Body of pancreas (tissue), 4 donors: ENCODE results near the gene CHD8. TPM values are rescaled to one million over a fixed set of nuclear protein-coding genes. Genes with fewer than 3 reads are reported as not detected.

Experiments used
- ATAC-seq: fragments of 150-250 bp; one replicate; pipeline ENCODE4 v1.9.1; 2016
- DNase-seq, 4 donors: peaks; one replicate each; pipeline ENCODE4 v3.0.0-alpha.2; 2019
- H3K27ac ChIP-seq, 4 donors: fragments of 200-600 bp; sonication (generic); 1 replicate in 3 of 4; 2 replicates in 1 of 4; pipeline versions ENCODE4 v1.5.1 to v1.6.1; 2016 to 2019; ENCODE audit warnings: mild to moderate bottlenecking in 1 of 4, mixed read lengths in 1 of 4, moderate library complexity in 1 of 4
- H3K27me3 ChIP-seq, 2 donors: fragments of 200-600 bp; sonication (generic); one replicate each; pipeline ENCODE4 v1.6.0; 2016; ENCODE audit warnings: mild to moderate bottlenecking in 1 of 2
- H3K36me3 ChIP-seq, 2 donors: fragments of 200-600 bp; sonication (generic); replicated peaks in 1 of 2; 2 replicates each; pipeline ENCODE4 v1.5.1; 2016; ENCODE audit warnings: low read depth in 2 of 2; ENCODE audit not compliant: insufficient read depth in 1 of 2
- H3K4me1 ChIP-seq: fragments of 200-600 bp; sonication (generic); one replicate; pipeline ENCODE4 v1.6.0; 2016
- H3K4me3 ChIP-seq, 2 donors: fragments of 200-600 bp; sonication (generic); 1 replicate in 1 of 2; 2 replicates in 1 of 2; pipeline ENCODE4 v1.5.1; 2016 to 2019
- H3K9me3 ChIP-seq, 3 donors: fragments of 200-600 bp; sonication (generic); 1 replicate in 2 of 3; 2 replicates in 1 of 3; pipeline ENCODE4 v1.5.1; 2016
- POLR2A ChIP-seq, 3 donors: fragments of 450-650 bp; IDR thresholded peaks; one replicate each; pipeline ENCODE4 v1.6.1; 2016; ENCODE audit warnings: antibody characterized with exemption in 3 of 3, mild to moderate bottlenecking in 2 of 3
- WGBS, 2 donors: methylation state at CpG; one replicate each; pipeline ENCODE4 v1.1.5; 2017; 5-methylcytosine and 5-hydroxymethylcytosine counted together
- intact Hi-C: fragments of 100-400 bp; cut with DNase I; formaldehyde crosslinking; loops from one replicate; pipeline ENCODE4 v1.15.1; 2023
- total RNA-seq, 2 donors: library from RNA; depleted of rRNA; stranded (reverse); fragments of >200 nt; gene quantifications; one replicate each; pipeline ENCODE4 v1.1.0, GENCODE V29; 2016
- TF ChIP-seq, protein P1 (sequence below), 7 experiments: fragments of 450-650 bp in 4 of 7; fragments of 200-600 bp in 3 of 7; sonication (generic) in 3 of 7; IDR thresholded peaks; one replicate each; pipeline ENCODE4 v1.5.1; 2016 to 2019; ENCODE audit warnings: antibody characterized with exemption in 7 of 7

CHD8 gene
- total RNA-seq, 2 donors from 2014 or later = 33.2 to 72.2 TPM

GRCh38 chr14:21437063-21437901 is 18.6 kb downstream of the CHD8 start:
- TF ChIP-seq, protein P1, sequence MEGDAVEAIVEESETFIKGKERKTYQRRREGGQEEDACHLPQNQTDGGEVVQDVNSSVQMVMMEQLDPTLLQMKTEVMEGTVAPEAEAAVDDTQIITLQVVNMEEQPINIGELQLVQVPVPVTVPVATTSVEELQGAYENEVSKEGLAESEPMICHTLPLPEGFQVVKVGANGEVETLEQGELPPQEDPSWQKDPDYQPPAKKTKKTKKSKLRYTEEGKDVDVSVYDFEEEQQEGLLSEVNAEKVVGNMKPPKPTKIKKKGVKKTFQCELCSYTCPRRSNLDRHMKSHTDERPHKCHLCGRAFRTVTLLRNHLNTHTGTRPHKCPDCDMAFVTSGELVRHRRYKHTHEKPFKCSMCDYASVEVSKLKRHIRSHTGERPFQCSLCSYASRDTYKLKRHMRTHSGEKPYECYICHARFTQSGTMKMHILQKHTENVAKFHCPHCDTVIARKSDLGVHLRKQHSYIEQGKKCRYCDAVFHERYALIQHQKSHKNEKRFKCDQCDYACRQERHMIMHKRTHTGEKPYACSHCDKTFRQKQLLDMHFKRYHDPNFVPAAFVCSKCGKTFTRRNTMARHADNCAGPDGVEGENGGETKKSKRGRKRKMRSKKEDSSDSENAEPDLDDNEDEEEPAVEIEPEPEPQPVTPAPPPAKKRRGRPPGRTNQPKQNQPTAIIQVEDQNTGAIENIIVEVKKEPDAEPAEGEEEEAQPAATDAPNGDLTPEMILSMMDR (IDR thresholded peaks at IDR 0.05) = peak in 1 of 7 experiments; percentile 5
- TF ChIP-seq POLR2A (IDR thresholded peaks at IDR 0.05) = peak in 2 of 3 donors; percentile 64 to 65
- no peaks in the 10 kb centered on the region for H3K27me3 ChIP-seq
- WGBS, 2 donors = 3 to 8% methylated on average over 18 to 32 of the region's 33 CpGs
- intact Hi-C loops = no loop called here
- peak overlapping the region; percentile 59 to 77 for H3K4me3 ChIP-seq
- peak; percentile 100 for ATAC-seq
- no peaks in the 10 kb centered on the region for H3K36me3 ChIP-seq
- H3K4me1 ChIP-seq = peaks cover 27% of the 10 kb centered on the region
- H3K9me3 ChIP-seq = no peaks in the 10 kb centered on the region
- DNase-seq = peak; percentile 97 to 99 (median 98)
- H3K27ac ChIP-seq = peak overlapping the region; percentile 80 to 93 (median 89)

DNA sequence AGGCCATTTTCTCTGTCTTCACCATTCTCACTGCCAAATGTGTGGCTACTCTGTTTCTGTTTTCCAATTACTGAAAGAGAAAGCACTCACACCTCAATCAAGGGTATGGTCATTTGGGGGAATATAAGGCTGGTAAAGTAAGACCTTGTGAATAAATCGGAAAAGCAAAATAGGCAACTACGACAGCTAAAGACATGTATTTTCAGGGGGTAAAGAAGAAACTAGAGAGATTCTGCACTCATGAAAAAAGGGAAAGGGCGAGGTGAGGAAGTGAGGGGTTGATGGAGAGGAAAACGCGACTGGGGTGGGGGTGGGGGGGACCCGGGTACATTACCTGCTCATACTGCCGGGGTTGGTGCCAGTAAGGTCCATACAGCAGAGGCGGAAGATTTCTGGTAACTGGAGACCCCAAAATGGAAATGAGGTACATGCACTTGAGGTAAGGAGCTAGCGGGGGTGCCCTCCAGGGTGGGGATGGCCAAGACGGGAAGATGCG is 19.3 kb downstream of the CHD8 start:
- Histone ChIP-seq H3K9me3 (no peaks in the 10 kb centered on the region), H3K27ac (peak overlapping the region; percentile 80 to 93 (median 89)), H3K4me1 (peaks cover 27% of the 10 kb centered on the region), H3K27me3 (no peaks in the 10 kb centered on the region), H3K4me3 (peak overlapping the region; percentile 59 to 77), H3K36me3 (no peaks in the 10 kb centered on the region)
- ATAC-seq (peak; percentile 13), DNase-seq (no peak)
- 2% methylated on average over 11 of the region's 11 CpGs for WGBS, 2 donors
- no peak for TF ChIP-seq POLR2A (IDR thresholded peaks at IDR 0.05)
- TF ChIP-seq, protein P1 (IDR thresholded peaks at IDR 0.05) = no peak
- intact Hi-C loops = no loop called here

DNA sequence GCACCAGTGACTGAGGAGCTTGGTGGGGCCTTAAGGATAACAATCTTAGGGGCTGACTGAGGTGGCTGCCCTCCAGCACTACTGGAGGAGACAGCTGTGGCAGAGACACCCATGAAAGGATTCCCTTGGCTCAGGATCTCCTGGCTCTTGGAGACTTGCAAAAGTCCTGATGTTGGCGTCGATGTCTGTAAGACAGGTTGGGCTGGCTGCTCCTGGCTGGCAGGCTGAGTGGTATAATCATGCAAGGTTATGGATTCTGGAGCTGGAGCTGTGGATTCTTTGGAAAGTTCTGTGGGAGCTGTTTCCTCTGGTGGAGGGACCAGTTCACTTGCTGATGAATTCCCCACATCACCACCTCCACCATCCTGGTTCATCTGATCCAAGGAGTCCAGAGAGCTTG is 24.8 kb downstream of the CHD8 start:
- DNase-seq (no peak), ATAC-seq (no peak)
- Histone ChIP-seq H3K36me3 (peaks cover 3 to 30% of the 10 kb centered on the region in 2 donors), H3K4me3 (no peak overlapping the region), H3K27me3 (no peaks in the 10 kb centered on the region), H3K27ac (no peak overlapping the region), H3K4me1 (peaks cover 14% of the 10 kb centered on the region), H3K9me3 (no peaks in the 10 kb centered on the region)
- 91 to 97% methylated on average over 2 of the region's 2 CpGs for WGBS, 2 donors
- TF ChIP-seq, protein P1 (IDR thresholded peaks at IDR 0.05) = no peak
- no peak for TF ChIP-seq POLR2A (IDR thresholded peaks at IDR 0.05)
- intact Hi-C loops = no loop called here

DNA sequence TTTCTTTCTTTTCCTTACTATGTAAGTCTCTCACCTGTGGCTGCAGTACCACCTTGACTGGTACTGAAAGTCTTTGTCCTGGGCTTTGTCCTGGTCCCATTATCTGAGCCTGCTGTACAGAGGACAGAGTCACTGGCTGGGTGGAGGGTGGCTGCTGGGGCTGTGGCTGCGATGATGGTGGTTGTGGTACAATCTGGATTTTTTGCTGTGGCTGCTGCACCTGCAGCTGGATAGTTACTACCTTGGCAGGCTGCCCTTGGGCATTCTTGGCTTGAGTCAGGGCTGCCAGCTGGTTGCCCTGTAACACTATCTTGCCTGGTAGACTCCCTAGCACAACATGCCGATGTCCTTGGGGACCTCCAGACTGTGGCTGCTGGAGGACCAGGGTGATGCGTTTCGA is 27.0 kb downstream of the CHD8 start:
- H3K4me1 ChIP-seq = no peaks in the 10 kb centered on the region
- DNase-seq = peak; percentile 73 to 87 (median 78)
- WGBS, 2 donors = 20 to 25% methylated on average over 4 of the region's 4 CpGs
- no peaks in the 10 kb centered on the region for H3K9me3 ChIP-seq
- no peak overlapping the region for H3K27ac ChIP-seq
- intact Hi-C loops = no loop called here
- H3K36me3 ChIP-seq = peaks cover 3 to 44% of the 10 kb centered on the region in 2 donors
- H3K4me3 ChIP-seq = no peak overlapping the region
- H3K27me3 ChIP-seq = no peaks in the 10 kb centered on the region
- peak; percentile 48 for ATAC-seq
- TF ChIP-seq POLR2A (IDR thresholded peaks at IDR 0.05) = no peak
- TF ChIP-seq, protein P1 (IDR thresholded peaks at IDR 0.05) = no peak
